ENCODE data around the gene SH3TC2.

DNA sequence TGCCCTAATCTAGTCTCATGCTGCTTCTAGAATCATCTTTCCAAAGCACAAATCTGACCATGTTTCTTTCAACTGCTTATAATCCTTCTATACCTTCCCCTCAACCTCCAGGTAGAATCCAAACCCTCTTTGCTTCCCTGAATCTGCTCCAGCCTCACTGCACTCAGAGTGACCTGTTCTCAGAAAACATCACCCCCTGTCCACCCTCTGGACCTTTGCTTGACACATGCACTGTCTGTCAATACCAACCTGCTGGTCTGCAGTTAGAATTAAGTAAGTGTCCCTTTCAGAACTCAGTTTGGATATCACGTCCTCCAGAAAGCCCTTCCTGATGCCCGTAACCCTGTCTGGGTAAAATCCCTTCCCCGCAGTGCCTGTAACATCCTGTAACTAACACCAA lies 63.1 kb downstream of the SH3TC2 start:
- TF ChIP-seq POLR2A (IDR thresholded peaks at IDR 0.05; ENCODE audit: extremely low read depth, insufficient read length) (no peak), MYC (IDR thresholded peaks at IDR 0.05; ENCODE audit: low read depth, low read length) (no peak)
- TF ChIP-seq, protein P1, sequence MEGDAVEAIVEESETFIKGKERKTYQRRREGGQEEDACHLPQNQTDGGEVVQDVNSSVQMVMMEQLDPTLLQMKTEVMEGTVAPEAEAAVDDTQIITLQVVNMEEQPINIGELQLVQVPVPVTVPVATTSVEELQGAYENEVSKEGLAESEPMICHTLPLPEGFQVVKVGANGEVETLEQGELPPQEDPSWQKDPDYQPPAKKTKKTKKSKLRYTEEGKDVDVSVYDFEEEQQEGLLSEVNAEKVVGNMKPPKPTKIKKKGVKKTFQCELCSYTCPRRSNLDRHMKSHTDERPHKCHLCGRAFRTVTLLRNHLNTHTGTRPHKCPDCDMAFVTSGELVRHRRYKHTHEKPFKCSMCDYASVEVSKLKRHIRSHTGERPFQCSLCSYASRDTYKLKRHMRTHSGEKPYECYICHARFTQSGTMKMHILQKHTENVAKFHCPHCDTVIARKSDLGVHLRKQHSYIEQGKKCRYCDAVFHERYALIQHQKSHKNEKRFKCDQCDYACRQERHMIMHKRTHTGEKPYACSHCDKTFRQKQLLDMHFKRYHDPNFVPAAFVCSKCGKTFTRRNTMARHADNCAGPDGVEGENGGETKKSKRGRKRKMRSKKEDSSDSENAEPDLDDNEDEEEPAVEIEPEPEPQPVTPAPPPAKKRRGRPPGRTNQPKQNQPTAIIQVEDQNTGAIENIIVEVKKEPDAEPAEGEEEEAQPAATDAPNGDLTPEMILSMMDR (IDR thresholded peaks at IDR 0.05; ENCODE audit: low read depth, low read length): no peak
- TF ChIP-seq, protein P2, sequence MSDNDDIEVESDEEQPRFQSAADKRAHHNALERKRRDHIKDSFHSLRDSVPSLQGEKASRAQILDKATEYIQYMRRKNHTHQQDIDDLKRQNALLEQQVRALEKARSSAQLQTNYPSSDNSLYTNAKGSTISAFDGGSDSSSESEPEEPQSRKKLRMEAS (IDR thresholded peaks at IDR 0.05; ENCODE audit: low read depth, low read length): no peak
